Pancreas (tissue), 10 donors: ENCODE data around the gene IL16. TPM values are rescaled to one million over a fixed set of nuclear protein-coding genes. Genes with fewer than 3 reads are reported as not detected.

Experiments used
- ATAC-seq, 4 donors: fragments of 200-7000 bp; cut with Tn5 transposase; one replicate each; pipeline versions ENCODE4 v1.8.0 to v1.9.1; 2020; ENCODE audit warnings: mild to moderate bottlenecking in 4 of 4, moderate library complexity in 4 of 4
- DNase-seq, 6 donors: peaks; one replicate each; pipeline ENCODE4 v3.0.0-alpha.2; 2020
- FAIRE-seq: peaks from 2 replicates; lab custom pipeline; 2012; peaks lifted over from hg19 to GRCh38; lab: Jason Lieb, UNC
- H3K27ac ChIP-seq, 4 donors: fragments of 200-600 bp; sonication (generic); 1 replicate in 3 of 4; 2 replicates in 1 of 4; pipeline versions ENCODE4 v1.5.0 to v1.8.0; 2020
- H3K27me3 ChIP-seq, 4 donors: fragments of 200-600 bp; one replicate each; pipeline ENCODE4 v1.8.0; 2021
- H3K36me3 ChIP-seq, 3 donors: fragments of 200-600 bp; sonication (generic) in 1 of 3; one replicate each; pipeline versions ENCODE4 v1.5.0 to v1.8.0; 2020 to 2021
- H3K4me1 ChIP-seq, 3 donors: fragments of 200-600 bp; one replicate each; pipeline ENCODE4 v1.8.0; 2021
- H3K4me3 ChIP-seq, 4 donors: fragments of 200-600 bp; sonication (generic) in 2 of 4; one replicate each; pipeline versions ENCODE4 v1.5.0 to v1.8.0; 2020 to 2021
- H3K9me3 ChIP-seq, 4 donors: fragments of 200-600 bp; one replicate each; pipeline ENCODE4 v1.8.0; 2021
- WGBS, 2 donors: extraction: QIAGEN DNeasy Blood & Tissue Kit; methylation state at CpG; one replicate each; pipeline ENCODE4 v1.1.7; 2013; 5-methylcytosine and 5-hydroxymethylcytosine counted together
- intact Hi-C, 3 donors: fragments of 100-400 bp; cut with DNase I; formaldehyde crosslinking; loops; one replicate each; pipeline versions ENCODE4 v1.11.1 to v1.14.2; 2022
- polyA plus RNA-seq, 2 donors: library from polyadenylated mRNA; stranded (reverse); fragments of 200-250 nt; gene quantifications; one replicate each; pipeline ENCODE4 v1.2.3, GENCODE V29; 2013
- total RNA-seq, 6 donors: library from RNA; stranded (reverse); fragmentation: NEBNext Ultra II Directional in 4 of 6; extraction: Animal tissue kit (Norgen Biotek cat#: 25700) in 4 of 6; gene quantifications; one replicate each; pipeline versions ENCODE4 v1.2.1 to v1.2.4, GENCODE V29; 2021 to 2023
- TF ChIP-seq, protein P1 (sequence below), 4 donors: fragments of 200-600 bp; sonication (generic) in 3 of 4; IDR thresholded peaks; one replicate each; pipeline versions ENCODE4 v1.5.0 to v1.8.0; 2021; ENCODE audit warnings: antibody characterized with exemption in 4 of 4
- donor health status: healthy with polysubstance abuse.
- donor health status: DM: no; HTN: no; CAD: no; lungs with moderate emphysema.
- donor health status: DM: no; HTN: no; CAD: no.
- donor health status: control.
- donor health status: control.
- donor health status: Bipolar disorder and iron deficiency.
- donor health status: DM: yes; HTN: yes; CAD: no.
- donor health status: DM: no; HTN: no; CAD: no.
- donor health status: DM: no; HTN: no; CAD: no.
- donor health status: DM: yes; HTN: yes; CAD: no.

IL16 gene
- total and polyA plus RNA-seq, 8 donors = 0.79 to 7.0 (median 2.4) TPM

DNA sequence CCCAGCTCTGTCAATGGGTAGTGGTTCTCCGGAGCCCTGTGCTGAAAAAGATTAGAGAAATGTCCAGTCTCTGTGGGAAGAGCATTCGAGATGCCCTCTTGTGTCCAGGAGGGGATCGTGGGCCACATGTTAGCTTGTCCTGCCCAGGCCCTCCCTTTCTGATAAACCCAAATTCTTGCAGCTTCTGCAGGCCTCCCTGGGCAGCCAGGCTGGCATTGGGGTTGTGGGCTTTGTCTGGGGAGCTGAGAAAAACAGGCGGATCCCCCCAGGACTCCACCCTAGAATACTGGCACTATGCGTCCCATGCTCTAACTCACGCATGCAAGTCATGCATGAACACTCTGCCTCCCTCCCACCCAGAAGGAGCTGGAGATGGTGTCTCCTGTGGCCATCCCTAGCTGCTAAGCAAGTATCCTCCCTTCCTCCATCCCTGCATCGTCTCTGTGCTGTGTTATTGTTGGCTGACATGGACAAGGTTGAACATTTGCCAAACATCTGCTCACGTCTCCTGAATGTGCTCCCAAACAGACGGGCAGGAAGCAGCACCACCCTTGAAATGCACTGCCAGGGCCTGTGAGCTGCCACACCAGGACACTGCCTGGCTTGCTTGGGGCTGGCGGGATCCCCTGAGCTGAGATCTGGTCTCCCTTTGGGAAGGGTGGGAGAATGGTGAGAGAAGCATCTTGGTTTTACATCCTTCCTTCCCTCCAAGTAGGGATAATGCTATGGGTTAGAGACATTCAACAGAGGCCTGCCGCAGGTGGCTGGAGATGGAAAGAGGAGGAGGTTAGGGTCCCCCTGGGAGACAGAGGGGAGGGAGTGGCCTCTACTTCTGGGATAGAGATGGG is 36.1 kb upstream of the IL16 start:
- no peak for DNase-seq
- no peaks in the 10 kb centered on the region for H3K36me3 ChIP-seq
- WGBS, 2 donors = 53 to 57% methylated on average over 11 of the region's 11 CpGs
- no peaks in the 10 kb centered on the region for H3K27me3 ChIP-seq
- H3K9me3 ChIP-seq = no peaks in the 10 kb centered on the region
- no peak for ATAC-seq
- no peak overlapping the region for H3K4me3 ChIP-seq
- H3K4me1 ChIP-seq = no peaks in the 10 kb centered on the region
- TF ChIP-seq, protein P1, sequence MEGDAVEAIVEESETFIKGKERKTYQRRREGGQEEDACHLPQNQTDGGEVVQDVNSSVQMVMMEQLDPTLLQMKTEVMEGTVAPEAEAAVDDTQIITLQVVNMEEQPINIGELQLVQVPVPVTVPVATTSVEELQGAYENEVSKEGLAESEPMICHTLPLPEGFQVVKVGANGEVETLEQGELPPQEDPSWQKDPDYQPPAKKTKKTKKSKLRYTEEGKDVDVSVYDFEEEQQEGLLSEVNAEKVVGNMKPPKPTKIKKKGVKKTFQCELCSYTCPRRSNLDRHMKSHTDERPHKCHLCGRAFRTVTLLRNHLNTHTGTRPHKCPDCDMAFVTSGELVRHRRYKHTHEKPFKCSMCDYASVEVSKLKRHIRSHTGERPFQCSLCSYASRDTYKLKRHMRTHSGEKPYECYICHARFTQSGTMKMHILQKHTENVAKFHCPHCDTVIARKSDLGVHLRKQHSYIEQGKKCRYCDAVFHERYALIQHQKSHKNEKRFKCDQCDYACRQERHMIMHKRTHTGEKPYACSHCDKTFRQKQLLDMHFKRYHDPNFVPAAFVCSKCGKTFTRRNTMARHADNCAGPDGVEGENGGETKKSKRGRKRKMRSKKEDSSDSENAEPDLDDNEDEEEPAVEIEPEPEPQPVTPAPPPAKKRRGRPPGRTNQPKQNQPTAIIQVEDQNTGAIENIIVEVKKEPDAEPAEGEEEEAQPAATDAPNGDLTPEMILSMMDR (IDR thresholded peaks at IDR 0.05) = no peak
- no peak for FAIRE-seq
- intact Hi-C loops = no loop called here
- no peak overlapping the region for H3K27ac ChIP-seq

- TF ChIP-seq, protein P1 (IDR thresholded peaks at IDR 0.05) = no peak
- H3K9me3 ChIP-seq = no peaks in the 10 kb centered on the region
- H3K36me3 ChIP-seq = no peaks in the 10 kb centered on the region
- no peak for ATAC-seq
- WGBS, 2 donors = 36 to 47% methylated on average over 4 of the region's 4 CpGs
- intact Hi-C loops = no loop called here
- no peaks in the 10 kb centered on the region for H3K27me3 ChIP-seq
- no peak overlapping the region for H3K4me3 ChIP-seq
- H3K27ac ChIP-seq = no peak overlapping the region
- DNase-seq = no peak
- H3K4me1 ChIP-seq = no peaks in the 10 kb centered on the region
- no peak for FAIRE-seq
These were observed 35.5 kb upstream of the IL16 start for GRCh38 chr15:81161160-81161673.

GRCh38 chr15:81161851-81162250 is 34.8 kb upstream of the IL16 start:
- 70 to 74% methylated on average over 7 of the region's 7 CpGs for WGBS, 2 donors
- no peaks in the 10 kb centered on the region for H3K4me1 ChIP-seq
- FAIRE-seq (no peak), ATAC-seq (no peak), DNase-seq (no peak)
- no peaks in the 10 kb centered on the region for H3K27me3 ChIP-seq
- H3K27ac ChIP-seq = no peak overlapping the region
- intact Hi-C loops = no loop called here
- no peak overlapping the region for H3K4me3 ChIP-seq
- TF ChIP-seq, protein P1 (IDR thresholded peaks at IDR 0.05) = no peak
- no peaks in the 10 kb centered on the region for H3K9me3 ChIP-seq
- H3K36me3 ChIP-seq = no peaks in the 10 kb centered on the region

DNA sequence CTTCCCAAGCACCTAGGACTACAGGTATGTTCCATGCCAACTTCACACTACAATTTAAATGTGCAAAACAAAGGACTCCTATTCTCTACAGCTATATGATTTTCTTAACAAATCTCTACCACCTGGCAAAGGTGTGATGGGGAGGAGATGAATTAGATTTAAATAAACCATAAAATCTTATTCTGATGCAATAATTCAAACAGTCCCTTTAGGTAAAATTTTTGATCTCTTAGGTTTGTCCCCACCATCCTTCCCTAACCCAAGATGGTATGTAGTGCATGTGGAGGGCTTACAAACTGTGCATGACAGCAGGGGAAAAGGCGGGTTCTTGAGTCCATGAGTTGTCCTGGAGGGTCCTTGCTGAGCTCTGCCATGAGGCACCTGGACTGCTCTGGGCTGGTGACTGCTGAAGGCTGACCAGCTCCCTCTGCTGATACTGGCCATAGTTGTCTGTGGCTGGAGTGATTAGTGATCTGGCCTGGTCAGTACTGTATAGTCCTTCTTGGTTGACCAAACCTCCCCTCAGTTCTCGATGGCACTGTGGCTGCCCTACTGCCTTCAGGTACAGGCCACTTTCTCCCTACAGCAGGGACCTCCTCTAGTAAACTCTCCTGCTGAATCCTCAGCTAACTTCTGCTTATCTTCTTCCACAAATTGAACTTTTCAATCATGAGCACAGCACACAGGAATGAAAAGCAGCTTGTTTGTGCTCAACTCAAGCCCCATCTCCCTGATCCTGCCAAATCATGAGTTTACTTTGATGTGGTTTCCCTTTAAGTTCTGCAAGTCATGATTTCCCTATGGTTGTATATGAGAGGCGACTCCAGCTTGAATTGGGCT is 32.5 kb upstream of the IL16 start:
- FAIRE-seq = no peak
- TF ChIP-seq, protein P1 (IDR thresholded peaks at IDR 0.05) = no peak
- Histone ChIP-seq H3K9me3 (no peaks in the 10 kb centered on the region), H3K4me3 (no peak overlapping the region), H3K27ac (no peak overlapping the region), H3K4me1 (no peaks in the 10 kb centered on the region), H3K36me3 (no peaks in the 10 kb centered on the region), H3K27me3 (no peaks in the 10 kb centered on the region)
- peak in 1 of 4 donors; percentile 51 for ATAC-seq
- WGBS, 2 donors = 84 to 86% methylated on average over 3 of the region's 3 CpGs
- DNase-seq = no peak
- intact Hi-C loops = no loop called here
